LoVo (cell line): ENCODE data around the gene FHOD3.

Source experiments
- DNase-seq: peaks from one replicate; pipeline ENCODE4 v3.0.0-alpha.2; 2016; ENCODE audit warnings: low spot score

FHOD3 gene

GRCh38 chr18:36322734-36323133 is 25.2 kb downstream of the FHOD3 start:
- no peak for DNase-seq

- DNase-seq: no peak
Measured at GRCh38 chr18:36323421-36323820, 25.9 kb downstream of the FHOD3 start.

- DNase-seq: no peak
Measured at GRCh38 chr18:36325846-36326245, 28.3 kb downstream of the FHOD3 start.

GRCh38 chr18:36326771-36327170 is 29.3 kb downstream of the FHOD3 start:
- DNase-seq: no peak

- DNase-seq: no peak
Measured at GRCh38 chr18:36327352-36328316, 30.1 kb downstream of the FHOD3 start.

- DNase-seq: no peak
Measured at GRCh38 chr18:36328385-36328858, 30.9 kb downstream of the FHOD3 start.

- no peak for DNase-seq
Measured at GRCh38 chr18:36328916-36329315, 31.4 kb downstream of the FHOD3 start.

GRCh38 chr18:36329684-36330434 is 32.3 kb downstream of the FHOD3 start:
- no peak for DNase-seq

- no peak for DNase-seq
Measured at GRCh38 chr18:36330435-36331052, 33.0 kb downstream of the FHOD3 start.

- peak; percentile 24 for DNase-seq
Measured at GRCh38 chr18:36331521-36331971, 34.0 kb downstream of the FHOD3 start.

- DNase-seq: no peak
Measured at GRCh38 chr18:36333414-36333813, 35.9 kb downstream of the FHOD3 start.

- no peak for DNase-seq
Measured at GRCh38 chr18:36334798-36335197, 37.3 kb downstream of the FHOD3 start.

GRCh38 chr18:36335476-36336279 is 38.2 kb downstream of the FHOD3 start:
- DNase-seq: no peak

GRCh38 chr18:36337679-36338402 is 40.3 kb downstream of the FHOD3 start:
- DNase-seq: no peak

- no peak for DNase-seq
Measured at GRCh38 chr18:36338403-36338933, 41.0 kb downstream of the FHOD3 start.

GRCh38 chr18:36340246-36340645 is 42.7 kb downstream of the FHOD3 start:
- no peak for DNase-seq

GRCh38 chr18:36341944-36342343 is 44.4 kb downstream of the FHOD3 start:
- no peak for DNase-seq

GRCh38 chr18:36348331-36348730 is 50.8 kb downstream of the FHOD3 start:
- DNase-seq: no peak

GRCh38 chr18:36348971-36349417 is 51.5 kb downstream of the FHOD3 start:
- DNase-seq: no peak

GRCh38 chr18:36349552-36349951 is 52.0 kb downstream of the FHOD3 start:
- peak; percentile 58 for DNase-seq
